Hepatocyte (in vitro differentiated cells): ENCODE data around the gene STK4.

Experiments
- CTCF ChIP-seq: fragments of 200-600 bp; sonication (generic); IDR thresholded peaks from 2 replicates; pipeline ENCODE4 v1.5.1; 2016; ENCODE audit warnings: antibody characterized with exemption, mild to moderate bottlenecking; ENCODE audit not compliant: poor library complexity
- EZH2 ChIP-seq: fragments of 200-600 bp; sonication (generic); IDR thresholded peaks from 2 replicates; pipeline ENCODE4 v1.6.1; 2016; ENCODE audit warnings: antibody characterized with exemption, mild to moderate bottlenecking, borderline replicate concordance

- TF ChIP-seq CTCF (no peak), EZH2 (no peak)
Measured at GRCh38 chr20:45060294-45060693, 94.0 kb downstream of the STK4 start.
